Measurements from ENCODE around the gene MYZAP.

The MYZAP gene, protein sequence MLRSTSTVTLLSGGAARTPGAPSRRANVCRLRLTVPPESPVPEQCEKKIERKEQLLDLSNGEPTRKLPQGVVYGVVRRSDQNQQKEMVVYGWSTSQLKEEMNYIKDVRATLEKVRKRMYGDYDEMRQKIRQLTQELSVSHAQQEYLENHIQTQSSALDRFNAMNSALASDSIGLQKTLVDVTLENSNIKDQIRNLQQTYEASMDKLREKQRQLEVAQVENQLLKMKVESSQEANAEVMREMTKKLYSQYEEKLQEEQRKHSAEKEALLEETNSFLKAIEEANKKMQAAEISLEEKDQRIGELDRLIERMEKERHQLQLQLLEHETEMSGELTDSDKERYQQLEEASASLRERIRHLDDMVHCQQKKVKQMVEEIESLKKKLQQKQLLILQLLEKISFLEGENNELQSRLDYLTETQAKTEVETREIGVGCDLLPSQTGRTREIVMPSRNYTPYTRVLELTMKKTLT

DNA sequence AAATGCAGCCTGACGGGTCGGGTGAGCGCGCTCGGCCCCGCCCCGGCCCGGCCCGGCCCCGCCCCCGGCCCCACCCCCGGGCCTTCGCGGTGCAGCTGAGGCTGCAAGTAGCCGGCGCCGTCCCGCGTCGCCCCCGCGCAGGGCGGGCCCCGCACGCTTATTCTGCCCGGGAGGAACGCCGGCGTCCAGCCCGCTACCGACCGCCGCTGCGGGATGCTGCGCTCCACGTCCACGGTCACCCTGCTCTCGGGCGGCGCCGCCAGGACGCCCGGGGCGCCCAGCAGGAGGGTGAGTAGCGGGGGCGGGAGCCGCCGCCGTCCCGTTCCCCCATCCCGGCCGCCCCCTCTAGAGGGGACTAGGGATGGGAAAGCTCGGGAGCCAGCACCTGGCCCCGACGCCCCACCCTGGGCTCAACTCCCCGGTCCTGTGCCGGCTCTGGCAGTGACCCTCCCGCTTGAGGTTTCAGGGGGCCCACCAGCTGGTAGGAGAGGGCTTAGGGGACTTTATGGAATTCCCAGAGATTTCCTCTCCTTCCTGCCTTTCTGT is at the start of gene MYZAP:
Gene MYZAP (plus strand): TSS at position 83 of the 546 bp plus-strand sequence. CDS start 131 bp downstream, at position 214.
- TF ChIP-seq, protein P1, sequence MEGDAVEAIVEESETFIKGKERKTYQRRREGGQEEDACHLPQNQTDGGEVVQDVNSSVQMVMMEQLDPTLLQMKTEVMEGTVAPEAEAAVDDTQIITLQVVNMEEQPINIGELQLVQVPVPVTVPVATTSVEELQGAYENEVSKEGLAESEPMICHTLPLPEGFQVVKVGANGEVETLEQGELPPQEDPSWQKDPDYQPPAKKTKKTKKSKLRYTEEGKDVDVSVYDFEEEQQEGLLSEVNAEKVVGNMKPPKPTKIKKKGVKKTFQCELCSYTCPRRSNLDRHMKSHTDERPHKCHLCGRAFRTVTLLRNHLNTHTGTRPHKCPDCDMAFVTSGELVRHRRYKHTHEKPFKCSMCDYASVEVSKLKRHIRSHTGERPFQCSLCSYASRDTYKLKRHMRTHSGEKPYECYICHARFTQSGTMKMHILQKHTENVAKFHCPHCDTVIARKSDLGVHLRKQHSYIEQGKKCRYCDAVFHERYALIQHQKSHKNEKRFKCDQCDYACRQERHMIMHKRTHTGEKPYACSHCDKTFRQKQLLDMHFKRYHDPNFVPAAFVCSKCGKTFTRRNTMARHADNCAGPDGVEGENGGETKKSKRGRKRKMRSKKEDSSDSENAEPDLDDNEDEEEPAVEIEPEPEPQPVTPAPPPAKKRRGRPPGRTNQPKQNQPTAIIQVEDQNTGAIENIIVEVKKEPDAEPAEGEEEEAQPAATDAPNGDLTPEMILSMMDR (IDR thresholded peaks at IDR 0.05): no peak
- TF ChIP-seq ZFX (IDR thresholded peaks at IDR 0.05; ENCODE audit: borderline replicate concordance): no peak
- H3K27ac ChIP-seq: no peak within 1 kb of the TSS

DNA sequence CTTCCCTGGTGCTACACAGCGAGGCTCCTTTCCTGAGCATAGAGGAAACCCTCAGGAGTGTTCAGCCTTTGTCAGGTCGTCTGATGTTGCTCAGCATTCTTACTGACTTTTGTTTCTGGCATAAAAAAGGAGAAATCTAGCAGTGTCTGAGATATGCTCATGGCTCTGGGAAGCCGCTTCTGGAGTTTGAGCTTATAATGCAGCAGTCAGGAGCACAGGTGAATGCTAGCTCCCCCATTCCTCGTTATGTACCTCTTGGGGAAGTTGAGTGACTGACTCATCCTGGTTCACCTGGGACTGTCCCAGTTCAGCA is 49.2 kb upstream of the MYZAP start:
- TF ChIP-seq, protein P1 (IDR thresholded peaks at IDR 0.05): peak; percentile 54
- TF ChIP-seq ZFX (IDR thresholded peaks at IDR 0.05; ENCODE audit: borderline replicate concordance): no peak
- H3K27ac ChIP-seq: no peak overlapping the region

DNA sequence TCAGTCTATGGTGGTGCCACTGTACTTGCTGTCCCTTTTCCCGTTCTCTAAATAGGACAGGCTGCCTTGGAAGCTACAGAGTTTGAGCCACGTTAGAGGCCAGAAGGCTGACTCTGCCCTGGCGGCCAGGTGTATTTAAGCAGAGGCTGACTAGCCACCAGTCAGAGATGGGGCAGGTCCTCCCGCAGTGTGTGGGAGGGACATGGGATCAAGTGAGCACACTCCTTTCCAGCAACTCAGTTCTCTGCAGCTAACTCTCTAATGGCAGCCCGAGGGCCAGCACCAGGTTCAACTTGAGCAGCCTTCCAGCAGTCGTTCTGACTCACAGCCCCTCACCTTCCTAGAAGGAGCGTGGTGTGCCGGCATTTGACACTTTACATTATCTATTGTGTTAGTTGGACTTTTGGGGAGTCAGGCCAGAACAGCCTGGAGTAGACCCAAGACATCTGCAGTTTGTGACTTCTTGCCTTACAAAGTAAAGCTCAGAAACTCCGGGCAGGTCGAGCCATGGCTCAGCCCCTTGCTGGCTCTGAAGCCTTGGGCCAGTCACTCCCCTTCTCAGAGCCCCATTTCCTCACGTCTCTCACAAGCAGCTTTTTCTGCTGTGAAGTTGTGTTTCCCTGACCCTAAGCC is 46.7 kb upstream of the MYZAP start:
- TF ChIP-seq, protein P1 (IDR thresholded peaks at IDR 0.05): no peak
- TF ChIP-seq ZFX (IDR thresholded peaks at IDR 0.05; ENCODE audit: borderline replicate concordance): no peak
- H3K27ac ChIP-seq: no peak overlapping the region

DNA sequence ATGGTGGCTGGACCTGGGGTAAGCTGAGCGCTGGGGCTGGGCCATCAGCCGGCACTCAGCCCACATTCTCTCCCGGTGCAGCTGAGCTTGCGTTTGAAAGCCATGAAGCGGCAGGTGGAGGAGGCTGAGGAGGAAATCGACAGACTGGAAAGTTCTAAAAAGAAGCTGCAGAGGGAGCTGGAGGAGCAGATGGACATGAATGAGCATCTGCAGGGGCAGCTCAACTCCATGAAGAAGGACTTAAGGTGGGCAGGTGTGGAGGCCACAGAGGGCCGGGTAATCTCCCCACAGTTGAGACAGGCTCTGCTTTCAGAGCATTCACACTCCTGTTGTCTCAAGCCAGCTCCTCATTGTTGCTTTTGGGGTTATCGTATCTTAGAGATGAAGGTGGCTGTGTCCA is 45.7 kb upstream of the MYZAP start:
- TF ChIP-seq, protein P1 (IDR thresholded peaks at IDR 0.05): no peak
- TF ChIP-seq ZFX (IDR thresholded peaks at IDR 0.05; ENCODE audit: borderline replicate concordance): no peak
- H3K27ac ChIP-seq: no peak overlapping the region

DNA sequence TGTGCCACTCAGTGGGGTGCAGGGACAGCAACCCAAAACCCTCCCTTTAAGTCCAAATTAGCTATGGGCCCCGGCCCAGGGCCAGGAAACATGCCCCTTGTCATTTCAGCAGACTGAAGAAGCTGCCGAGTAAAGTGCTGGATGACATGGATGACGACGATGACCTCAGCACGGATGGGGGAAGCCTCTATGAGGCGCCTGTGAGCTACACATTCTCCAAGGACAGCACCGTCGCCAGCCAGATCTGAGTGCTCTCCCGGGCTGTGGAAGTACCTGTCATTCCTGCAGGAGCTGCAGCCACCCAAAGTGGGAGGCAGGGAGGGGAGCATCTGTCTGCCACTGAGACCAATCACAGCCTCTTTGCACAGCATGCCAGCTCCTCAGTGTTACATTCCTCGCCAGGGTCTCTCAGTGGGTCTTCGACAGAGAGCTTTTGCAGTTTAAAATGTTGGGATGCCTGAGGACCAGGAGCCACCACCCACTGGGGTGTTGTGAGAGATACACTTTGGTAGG is 44.4 kb upstream of the MYZAP start:
- H3K27ac ChIP-seq: no peak overlapping the region
- TF ChIP-seq, protein P1 (IDR thresholded peaks at IDR 0.05): no peak
- no peak for TF ChIP-seq ZFX (IDR thresholded peaks at IDR 0.05; ENCODE audit: borderline replicate concordance)

DNA sequence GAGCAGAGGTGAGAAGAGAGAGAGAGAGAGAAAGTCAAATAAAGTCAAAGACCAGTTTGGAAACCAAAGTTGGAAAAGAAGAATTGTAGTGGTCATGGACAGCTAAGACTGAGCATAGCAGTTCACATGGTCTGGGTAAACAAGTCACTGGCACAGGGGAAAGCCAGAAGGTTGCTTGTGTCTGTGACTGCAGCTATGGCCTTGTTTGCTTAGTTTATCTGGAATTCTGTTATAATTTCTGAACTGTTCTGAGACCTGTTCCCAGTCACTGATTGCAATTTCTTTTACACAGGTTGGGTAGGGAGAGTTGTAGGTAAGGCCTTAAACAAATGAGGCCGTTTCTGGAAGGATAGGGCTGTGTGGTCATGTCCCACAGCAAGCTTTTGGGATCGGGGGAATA is 43.4 kb upstream of the MYZAP start:
- TF ChIP-seq, protein P1 (IDR thresholded peaks at IDR 0.05): no peak
- no peak for TF ChIP-seq ZFX (IDR thresholded peaks at IDR 0.05; ENCODE audit: borderline replicate concordance)
- H3K27ac ChIP-seq: no peak overlapping the region

All from 22Rv1 (cell line).